COLO668 (cell line): ENCODE data around the gene TEPSIN.

ENCODE experiments used
- DNase-seq: peaks from one replicate; lab custom pipeline; 2025; ENCODE audit not compliant: unreplicated experiment; lab: John Stamatoyannopoulos, UW

The TEPSIN gene

GRCh38 chr17:81271226-81271625 lies 32.4 kb upstream of the TEPSIN start:
- no peak for DNase-seq

DNA sequence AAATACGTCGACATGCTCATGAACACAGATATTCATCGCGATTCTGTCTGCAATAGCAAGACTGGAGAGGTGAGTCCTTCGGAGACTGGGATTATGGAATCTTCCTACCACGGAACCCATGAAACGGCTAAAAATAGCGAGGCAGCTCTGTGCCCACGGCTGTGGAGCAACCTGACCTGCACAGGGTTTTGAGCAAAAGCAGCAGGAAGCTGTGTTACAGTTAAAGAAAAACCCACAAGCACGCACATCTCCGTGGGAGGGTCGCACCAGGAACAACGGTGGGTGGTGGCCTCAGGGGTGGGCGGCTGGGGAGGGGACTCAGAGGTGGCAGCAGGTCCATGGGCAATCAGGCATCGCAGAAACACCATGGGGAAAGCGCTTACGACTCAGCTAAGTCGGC lies 31.4 kb upstream of the TEPSIN start:
- no peak for DNase-seq

DNA sequence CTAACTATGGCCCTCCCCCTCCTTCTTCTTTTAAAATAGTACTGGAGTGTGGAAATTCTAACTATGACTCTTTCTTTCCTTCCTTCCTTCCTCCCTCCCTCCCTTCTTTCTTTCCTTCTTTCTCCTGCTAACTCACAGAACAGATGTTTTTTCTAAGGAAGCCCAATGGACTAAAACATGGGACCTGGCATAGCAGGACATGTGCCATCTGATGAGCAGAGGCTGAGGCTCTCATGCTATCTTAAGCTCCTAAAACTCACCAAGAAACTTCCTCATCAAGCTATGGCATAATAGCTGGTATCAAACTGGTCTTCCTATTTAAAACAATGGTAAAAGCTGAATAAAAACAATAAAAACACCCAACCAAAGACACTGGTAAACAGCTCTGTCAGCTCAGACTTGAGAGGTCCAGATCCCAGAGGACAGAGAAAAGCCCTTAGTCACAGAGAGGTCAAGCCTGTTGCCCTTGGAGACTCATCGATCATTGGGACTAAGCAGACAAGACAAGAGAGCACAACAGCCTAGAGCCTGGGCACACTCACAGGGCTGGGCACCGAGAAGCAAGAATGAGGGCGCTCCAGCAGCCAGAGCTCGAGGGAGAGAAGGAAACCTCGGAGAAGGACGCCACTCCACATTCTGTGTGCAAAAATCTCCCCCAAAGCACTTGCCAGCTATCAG lies 28.7 kb upstream of the TEPSIN start:
- no peak for DNase-seq

DNA sequence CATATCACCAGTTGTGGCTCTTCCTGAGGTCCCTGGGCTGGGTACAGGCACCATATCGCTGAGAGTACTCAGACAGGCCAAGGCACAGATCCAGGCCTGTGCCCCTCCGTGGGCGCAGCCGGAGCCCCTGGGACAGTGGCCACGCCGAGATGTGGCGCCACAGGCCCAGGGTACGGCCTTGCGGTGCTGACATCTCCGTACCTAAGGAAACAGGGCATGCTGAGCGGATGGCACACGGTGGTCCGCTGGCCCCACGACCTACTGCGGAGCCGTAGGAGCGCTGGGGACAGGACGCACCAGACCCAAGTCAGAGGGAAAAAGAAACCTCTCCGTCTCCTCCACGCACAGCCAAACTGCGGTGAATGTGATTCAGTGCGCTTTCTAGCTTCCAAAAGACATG lies 26.7 kb upstream of the TEPSIN start:
- DNase-seq = no peak

- no peak for DNase-seq
Observed at GRCh38 chr17:81264640-81265039, 25.8 kb upstream of the TEPSIN start.

DNA sequence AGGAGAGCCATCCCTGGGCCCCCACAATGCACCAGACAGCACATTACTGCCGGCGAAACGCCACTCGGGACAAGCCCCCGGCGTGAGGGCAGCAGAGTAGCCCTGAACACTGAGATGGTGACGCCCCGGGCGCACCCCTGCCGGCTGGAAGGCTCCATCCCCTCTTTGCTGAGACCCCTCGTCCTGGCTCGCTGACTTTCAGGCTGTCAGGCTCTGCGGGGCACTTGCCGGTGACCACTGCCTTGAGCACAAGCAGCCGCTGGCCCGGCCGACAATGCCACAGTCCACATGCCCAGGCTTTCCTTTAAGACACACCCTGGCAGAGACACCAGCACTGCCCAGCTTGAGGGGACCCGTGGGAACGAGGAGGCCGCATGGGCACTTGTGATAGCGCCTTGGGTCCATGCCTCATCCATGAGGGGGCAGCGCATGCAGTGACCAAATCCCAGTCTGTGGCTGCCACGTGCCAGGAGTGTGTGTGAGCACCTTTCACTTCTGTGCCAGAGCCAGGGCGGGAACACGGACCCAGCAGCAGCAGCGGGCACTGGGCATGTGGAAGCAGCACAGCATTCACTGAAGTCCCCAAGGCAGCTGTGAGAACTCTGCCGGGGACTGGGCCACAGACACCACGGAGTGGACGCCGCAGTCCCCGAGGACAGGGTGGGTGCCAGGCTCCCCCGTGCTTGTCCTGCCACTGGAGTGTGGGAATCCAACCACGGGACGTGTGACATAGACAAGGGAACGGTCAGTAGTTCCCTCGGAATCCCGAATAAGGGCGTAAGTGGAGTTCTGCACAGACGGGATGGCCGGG lies 24.7 kb upstream of the TEPSIN start:
- no peak for DNase-seq

GRCh38 chr17:81261582-81262336 lies 22.9 kb upstream of the TEPSIN start:
- no peak for DNase-seq

DNA sequence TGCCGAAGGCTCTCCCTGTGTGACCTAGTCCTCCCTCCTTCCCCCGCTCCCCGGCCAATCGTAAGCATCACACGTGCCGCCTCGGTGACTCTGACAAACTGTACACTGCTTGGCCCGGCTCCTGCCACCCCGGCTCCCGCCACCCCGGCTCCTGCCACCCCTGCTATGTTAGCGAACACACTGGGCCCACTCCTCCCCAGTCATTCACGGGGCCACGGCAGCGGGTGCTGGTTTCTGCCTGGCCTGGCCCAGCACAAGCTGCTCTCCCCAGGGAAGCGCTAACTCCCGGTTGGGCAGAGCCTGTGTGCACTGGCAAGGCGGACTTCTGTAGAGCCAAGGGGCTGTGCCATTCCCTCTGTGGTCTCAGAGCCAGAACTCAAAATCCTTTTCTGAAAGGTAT lies 22.2 kb upstream of the TEPSIN start:
- no peak for DNase-seq

- DNase-seq = no peak
Observed at GRCh38 chr17:81260641-81261040, 21.8 kb upstream of the TEPSIN start.

DNA sequence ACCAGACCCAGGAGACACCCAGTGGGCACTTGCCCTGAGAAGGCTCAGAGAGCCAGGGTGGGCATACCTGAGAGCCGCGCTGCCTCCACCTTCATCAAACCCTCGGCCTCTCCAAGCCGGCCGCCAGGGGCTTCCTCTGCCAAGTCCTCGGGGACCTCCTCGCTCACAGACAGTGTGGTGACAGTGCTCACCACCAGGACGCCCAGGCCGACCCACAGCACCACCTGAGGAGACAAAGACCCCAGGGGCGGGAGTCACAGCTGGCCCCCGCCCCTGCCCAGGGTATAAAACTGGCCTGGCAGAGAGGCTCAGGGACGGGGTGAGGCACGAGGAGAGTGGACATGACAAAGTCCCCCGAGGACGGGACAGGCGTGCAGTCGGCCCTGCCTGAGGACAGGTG lies 21.3 kb upstream of the TEPSIN start:
- DNase-seq = no peak

DNA sequence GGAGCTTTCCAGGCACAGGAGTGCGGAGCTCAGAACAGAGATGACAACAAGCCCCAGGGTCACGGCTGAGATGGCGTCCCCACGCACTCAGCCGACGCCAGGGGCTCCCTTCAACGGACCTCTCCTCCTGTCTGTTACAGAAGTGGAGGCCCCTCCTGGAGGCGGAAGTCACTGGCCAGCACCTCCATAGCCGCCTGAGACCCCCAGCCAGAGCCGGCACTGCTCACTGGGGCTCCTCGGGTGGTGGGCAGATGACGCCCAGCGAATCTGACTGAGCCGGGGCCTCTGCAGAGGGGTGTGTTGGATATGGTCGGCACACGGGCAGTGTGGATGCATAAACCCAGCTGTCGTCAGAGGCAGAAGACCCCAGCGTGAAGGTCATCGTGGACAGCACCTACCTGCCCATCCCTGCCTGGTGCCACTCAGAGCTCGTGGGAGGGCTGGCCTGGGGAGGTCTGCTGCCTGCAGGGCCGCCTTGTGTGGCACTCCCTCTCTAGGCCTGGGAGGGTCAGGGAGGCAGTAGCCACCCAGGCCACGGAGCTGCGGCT lies 20.3 kb upstream of the TEPSIN start:
- no peak for DNase-seq

DNA sequence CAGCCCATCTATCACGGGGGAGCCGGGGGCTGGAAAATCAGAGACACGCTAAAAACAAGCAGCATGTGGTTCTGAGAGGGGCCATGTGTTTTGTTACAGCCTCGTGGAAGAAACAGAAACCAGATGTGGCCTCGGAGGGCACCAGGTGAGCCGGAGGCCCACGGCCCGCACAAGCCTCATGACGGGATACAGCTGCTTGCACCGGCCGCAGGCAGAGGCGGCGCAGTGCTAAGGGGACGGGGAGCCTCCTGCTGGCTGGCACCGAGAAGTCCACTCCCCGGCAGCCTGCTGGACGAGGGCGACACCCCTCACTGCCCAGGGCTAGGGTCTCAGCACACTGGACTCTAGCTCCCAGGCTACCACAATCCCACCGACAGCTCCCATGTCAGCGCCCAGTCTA lies 19.4 kb upstream of the TEPSIN start:
- no peak for DNase-seq

DNA sequence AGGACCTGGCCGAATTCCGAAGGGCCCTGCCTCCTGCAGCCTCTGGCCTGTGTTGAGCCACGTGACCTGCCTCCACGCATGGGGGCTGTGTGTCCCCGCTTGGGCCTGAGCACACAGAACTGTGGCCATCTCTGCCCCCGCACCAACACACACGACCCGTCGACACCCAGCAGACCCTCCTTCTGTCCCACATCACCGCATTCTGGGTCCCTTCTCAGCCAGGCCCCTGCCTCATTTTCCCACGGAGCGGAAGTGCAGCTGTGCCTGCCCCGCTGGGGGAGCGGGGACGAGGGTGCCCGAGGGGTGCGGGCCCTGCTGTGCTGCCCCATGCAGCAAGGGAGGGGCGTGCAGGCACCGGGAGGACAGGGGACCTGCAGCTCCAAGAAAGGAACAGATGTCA lies 18.7 kb upstream of the TEPSIN start:
- no peak for DNase-seq

- no peak for DNase-seq
Observed at GRCh38 chr17:81256616-81257015, 17.8 kb upstream of the TEPSIN start.

DNA sequence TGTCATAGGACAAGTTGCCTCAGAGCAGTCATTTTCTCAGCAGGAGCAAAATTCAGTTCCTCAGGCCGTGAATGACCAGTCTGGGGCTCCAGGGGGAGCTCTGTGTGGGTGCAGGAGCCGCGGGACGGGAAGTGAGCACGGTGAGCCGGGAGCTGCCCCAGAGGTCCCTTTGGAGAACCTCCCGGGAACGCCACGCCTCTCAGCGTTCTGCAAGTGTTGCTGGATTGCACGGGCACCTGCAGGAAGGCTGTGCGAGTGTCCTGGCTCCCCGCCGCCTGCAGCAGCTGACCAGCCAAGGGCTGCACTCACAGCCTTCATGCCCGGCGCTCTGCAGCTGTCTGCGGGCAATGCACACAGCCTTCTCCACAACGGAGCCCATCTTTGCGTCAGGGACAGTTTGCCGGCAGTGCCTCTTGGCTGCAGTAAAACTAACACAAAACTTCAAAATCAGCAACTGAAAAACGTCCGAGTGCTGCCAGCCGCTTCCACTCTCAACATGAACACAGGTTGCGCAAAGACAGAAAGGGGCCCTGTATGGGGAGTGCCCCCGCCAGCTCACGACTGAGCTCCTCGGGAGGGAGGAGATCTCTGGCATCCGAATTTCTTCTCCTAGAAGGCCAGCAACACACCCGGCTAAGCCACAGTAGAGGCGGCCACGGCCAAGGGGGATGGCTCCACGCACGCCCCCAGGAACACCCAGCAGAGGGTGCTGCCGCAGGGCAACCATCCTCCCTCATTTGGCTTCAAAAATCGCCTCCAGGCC lies 16.3 kb upstream of the TEPSIN start:
- DNase-seq = peak; percentile 75

DNA sequence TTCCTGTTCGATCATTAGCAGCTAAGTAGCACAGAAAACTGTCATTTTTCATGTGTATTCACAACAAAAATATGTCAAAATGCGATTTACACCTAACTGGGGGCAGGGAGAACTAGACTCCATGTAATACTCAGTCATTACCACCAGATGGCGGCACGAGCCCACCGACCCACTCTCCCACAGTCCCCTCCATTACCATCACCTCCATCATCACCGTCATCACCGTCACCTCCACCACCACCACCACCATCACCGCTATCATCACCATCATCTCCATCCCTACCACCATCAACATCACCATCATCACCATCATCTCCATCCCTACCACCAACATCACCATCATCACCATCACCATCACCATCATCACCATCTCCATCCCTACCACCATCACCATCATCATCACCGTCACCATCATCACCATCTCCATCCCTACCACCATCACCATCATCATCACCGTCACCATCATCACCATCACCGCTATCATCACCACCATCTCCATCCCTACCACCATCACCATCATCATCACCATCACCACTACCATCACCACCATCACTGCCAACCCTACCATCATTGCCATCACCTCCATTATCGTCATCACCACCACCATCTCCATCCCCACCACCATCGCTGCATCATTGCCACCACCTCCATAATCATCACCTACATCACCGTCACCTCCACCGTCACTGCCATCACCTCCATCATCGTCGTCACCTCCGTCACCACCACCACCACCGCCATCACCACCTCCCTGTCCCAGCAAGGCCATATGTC lies 14.7 kb upstream of the TEPSIN start:
- peak; percentile 25 for DNase-seq

GRCh38 chr17:81252987-81253329 lies 14.1 kb upstream of the TEPSIN start:
- DNase-seq = peak; percentile 24

DNA sequence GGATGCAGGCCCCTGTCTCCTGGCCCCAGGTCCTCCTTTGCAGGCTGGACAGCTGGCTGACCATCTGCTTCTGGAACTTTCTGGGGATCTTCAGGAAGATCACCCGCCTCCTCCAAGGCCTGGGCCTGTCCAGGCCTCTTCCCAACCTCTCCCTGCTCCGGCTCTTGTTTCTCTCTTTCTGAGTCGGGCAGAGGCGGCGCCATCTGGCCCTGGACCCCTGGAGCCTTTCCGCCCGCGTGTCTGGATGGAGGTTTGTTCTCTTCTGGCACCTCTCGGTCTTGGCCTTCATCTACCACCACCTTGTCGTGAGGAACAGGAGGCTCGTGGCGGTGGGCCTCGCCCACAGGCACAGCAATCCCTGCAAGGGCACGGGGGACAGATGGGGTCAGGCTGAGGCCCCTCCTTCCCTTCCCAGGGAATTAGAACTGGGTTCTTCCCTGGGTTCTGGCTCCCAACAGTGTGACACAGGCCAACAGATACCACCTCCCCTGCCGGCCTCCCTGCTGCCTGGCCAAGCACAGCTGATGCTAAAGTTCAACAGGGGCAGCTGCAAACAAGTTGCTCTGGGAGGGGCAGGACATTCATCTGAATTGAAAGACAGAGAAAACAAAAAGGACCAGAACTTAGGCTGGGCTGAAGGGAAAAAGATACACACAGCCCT lies 13.6 kb upstream of the TEPSIN start:
- DNase-seq = peak; percentile 24

GRCh38 chr17:81251709-81252301 lies 12.9 kb upstream of the TEPSIN start:
- DNase-seq = peak; percentile 77
